HCT116 (cell line): ENCODE data around the gene MICALL2. TPM values are rescaled to one million over a fixed set of nuclear protein-coding genes. Genes with fewer than 3 reads are reported as not detected.

Experiments
- ATAC-seq: fragments of 200-7000 bp; cut with Tn5 transposase; 2 replicates; pipeline ENCODE4 v1.9.1; 2020; ENCODE audit warnings: mild to moderate bottlenecking, moderate library complexity
- BruUV-seq: library from RNA; stranded (reverse); fragments of 400-500 nt; replicated peaks from 2 replicates; lab custom pipeline; 2021; lab: Mats Ljungman, UMichigan
- CTCF ChIA-PET: fragments of 300-600 bp; sonication (Branson Sonifier 250); formaldehyde crosslinking; loops from one replicate; lab custom pipeline; 2021; ENCODE audit warnings: antibody characterized with exemption; lab: Charles Lee
- POLR2A ChIA-PET: fragments of 300-600, 350-600 bp; sonication (Branson Sonifier 250); formaldehyde crosslinking; loops from one replicate; lab custom pipeline; 2021; ENCODE audit warnings: antibody characterized with exemption; lab: Charles Lee
- RAD21 ChIA-PET, 2 experiments: fragments of 300-600 bp; sonication (Branson Sonifier 250); formaldehyde crosslinking; loops; one replicate each; lab custom pipeline; 2023; ENCODE audit warnings: low total read pairs in 2 of 2; ENCODE audit not compliant: uncharacterized antibody in 2 of 2, unreplicated experiment in 2 of 2, low non-redundant PET in 1 of 2; lab: Charles Lee
- DNase-seq: peaks from one replicate; pipeline ENCODE4 v3.0.0-alpha.2; 2010; ENCODE audit warnings: low read depth, low spot score
- H2AFZ ChIP-seq: fragments of 200-600 bp; shearing (Covaris generic), sonication (generic); 2 replicates; pipeline ENCODE4 v1.6.1; 2017; ENCODE audit warnings: low read depth, mixed run types, mixed read lengths, antibody characterized with exemption, low read length; ENCODE audit not compliant: poor library complexity, severe bottlenecking
- H3K27ac ChIP-seq: 2 replicates; pipeline ENCODE4 v1.5.1; 2012; ENCODE audit warnings: low read depth, low read length
- H3K27me3 ChIP-seq: fragments of 200-600 bp; sonication (generic); 2 replicates; pipeline ENCODE4 v1.6.1; 2016; ENCODE audit warnings: mixed run types, low read length, mixed read lengths; ENCODE audit not compliant: insufficient read depth
- H3K36me3 ChIP-seq, 2 experiments: fragments of 200-500 bp in 1 of 2; fragments of 200-600 bp in 1 of 2; sonication (Bioruptor generic) in 1 of 2; sonication (generic) in 1 of 2; 2 replicates each; pipeline versions ENCODE4 v1.5.1 to v1.6.1; 2014 to 2016; ENCODE audit warnings: low read length in 2 of 2, inconsistent platforms in 1 of 2, mixed read lengths in 1 of 2, mixed run types in 1 of 2; ENCODE audit not compliant: insufficient read depth in 2 of 2, control insufficient read depth in 1 of 2
- H3K4me1 ChIP-seq, 2 experiments: fragments of 200-600 bp in 1 of 2; sonication (generic) in 1 of 2; 2 replicates each; pipeline versions ENCODE4 v1.5.1 to v1.6.1; 2012 to 2017; ENCODE audit warnings: low read length in 2 of 2, inconsistent platforms in 1 of 2, mild to moderate bottlenecking in 1 of 2, mixed read lengths in 1 of 2, mixed run types in 1 of 2, moderate library complexity in 1 of 2; ENCODE audit not compliant: insufficient read depth in 2 of 2, control insufficient read depth in 1 of 2
- H3K4me2 ChIP-seq: fragments of 200-600 bp; sonication (generic); 2 replicates; pipeline ENCODE4 v1.6.1; 2017; ENCODE audit warnings: mixed run types, low read length, mixed read lengths
- H3K4me3 ChIP-seq, 2 experiments: fragments of 200-600 bp in 1 of 2; sonication (generic) in 1 of 2; replicated peaks in 1 of 2; 2 replicates each; pipeline ENCODE4 v1.5.1; 2011 to 2016; ENCODE audit warnings: low read length in 2 of 2, control low read depth in 1 of 2, low read depth in 1 of 2, mild to moderate bottlenecking in 1 of 2, mixed read lengths in 1 of 2, mixed run types in 1 of 2
- H3K79me2 ChIP-seq: fragments of 200-600 bp; sonication (generic); 2 replicates; pipeline ENCODE4 v1.6.1; 2017; ENCODE audit warnings: mild to moderate bottlenecking, mixed run types, low read length, moderate library complexity, mixed read lengths; ENCODE audit not compliant: insufficient read depth
- H3K9ac ChIP-seq: fragments of 200-600 bp; sonication (generic); 2 replicates; pipeline ENCODE4 v1.6.1; 2016; ENCODE audit warnings: low read length, mixed read lengths
- H3K9me2 ChIP-seq: fragments of 200-600 bp; sonication (generic), shearing (Covaris generic); 2 replicates; pipeline ENCODE4 v1.6.1; 2017; ENCODE audit warnings: mixed run types, mild to moderate bottlenecking, moderate library complexity; ENCODE audit not compliant: insufficient read depth
- H3K9me3 ChIP-seq, 2 experiments: fragments of 200-500 bp in 1 of 2; fragments of 200-600 bp in 1 of 2; sonication (Bioruptor generic) in 1 of 2; sonication (generic) in 1 of 2; 2 replicates each; pipeline ENCODE4 v1.6.1; 2014 to 2017; ENCODE audit warnings: low read length in 2 of 2, mixed read lengths in 2 of 2, inconsistent platforms in 1 of 2, low read depth in 1 of 2, mild to moderate bottlenecking in 1 of 2, mixed run types in 1 of 2, moderate library complexity in 1 of 2; ENCODE audit not compliant: control insufficient read depth in 1 of 2, insufficient read depth in 1 of 2
- H4K20me1 ChIP-seq: fragments of 200-600 bp; sonication (generic), shearing (Covaris generic); 2 replicates; pipeline ENCODE4 v1.6.1; 2017; ENCODE audit warnings: mixed run types, mild to moderate bottlenecking, moderate library complexity; ENCODE audit not compliant: insufficient read depth
- ATF3 ChIP-seq: IDR thresholded peaks from 2 replicates; pipeline ENCODE4 v1.6.1; 2012
- CBX3 ChIP-seq: IDR thresholded peaks from 2 replicates; pipeline ENCODE4 v1.6.1; 2012; ENCODE audit warnings: low read depth
- CEBPB ChIP-seq: IDR thresholded peaks from 2 replicates; pipeline ENCODE4 v1.6.1; 2012; ENCODE audit warnings: low read depth
- CTCF ChIP-seq, 3 experiments: fragments of 200-600 bp in 1 of 3; sonication (generic) in 1 of 3; IDR thresholded peaks in 2 of 3; conservative IDR thresholded peaks in 1 of 3; 2 replicates each; pipeline ENCODE4 v1.5.1; 2012 to 2017; ENCODE audit warnings: low read depth in 2 of 3, low read length in 2 of 3, antibody characterized with exemption in 1 of 3, borderline replicate concordance in 1 of 3, control low read depth in 1 of 3, mild to moderate bottlenecking in 1 of 3, mixed read lengths in 1 of 3, mixed run types in 1 of 3, moderate library complexity in 1 of 3; ENCODE audit not compliant: insufficient read depth in 1 of 3
- EGR1 ChIP-seq: IDR thresholded peaks from 2 replicates; pipeline ENCODE4 v1.6.1; 2012; ENCODE audit warnings: low read depth
- ELF1 ChIP-seq: IDR thresholded peaks from 2 replicates; pipeline ENCODE4 v1.6.1; 2012; ENCODE audit warnings: low read depth, borderline replicate concordance
- EZH2 ChIP-seq: fragments of 200-600 bp; sonication (generic); IDR thresholded peaks from 2 replicates; pipeline ENCODE4 v1.6.1; 2017; ENCODE audit warnings: antibody characterized with exemption, mixed run types
- FOSL1 ChIP-seq: IDR thresholded peaks from 2 replicates; pipeline ENCODE4 v1.6.1; 2012; ENCODE audit warnings: low read depth
- JUND ChIP-seq: IDR thresholded peaks from 2 replicates; pipeline ENCODE4 v1.6.1; 2012
- MAX ChIP-seq: IDR thresholded peaks from 2 replicates; pipeline ENCODE4 v1.6.1; 2012
- POLR2A ChIP-seq: IDR thresholded peaks from 2 replicates; pipeline ENCODE4 v1.7.0; 2011; ENCODE audit warnings: borderline replicate concordance; ENCODE audit not compliant: insufficient read depth, insufficient read length; ENCODE audit errors: extremely low read depth
- POLR2AphosphoS5 ChIP-seq: IDR thresholded peaks from 2 replicates; pipeline ENCODE4 v1.6.1; 2011; ENCODE audit warnings: mild to moderate bottlenecking, low read depth, low read length, moderate library complexity
- RAD21 ChIP-seq: IDR thresholded peaks from 2 replicates; pipeline ENCODE4 v1.6.1; 2012; ENCODE audit warnings: low read depth, mild to moderate bottlenecking
- SIN3A ChIP-seq: IDR thresholded peaks from 2 replicates; pipeline ENCODE4 v1.6.1; 2012; ENCODE audit warnings: low read depth
- SP1 ChIP-seq: IDR thresholded peaks from 2 replicates; pipeline ENCODE4 v1.6.1; 2012; ENCODE audit warnings: low read depth
- SRF ChIP-seq: IDR thresholded peaks from 2 replicates; pipeline ENCODE4 v1.6.1; 2012; ENCODE audit warnings: low read depth
- TCF7L2 ChIP-seq: IDR thresholded peaks from 2 replicates; pipeline ENCODE4 v1.7.0; 2011; ENCODE audit warnings: borderline replicate concordance, inconsistent platforms; ENCODE audit not compliant: insufficient read depth, insufficient read length; ENCODE audit errors: extremely low read depth
- YY1 ChIP-seq: IDR thresholded peaks from 2 replicates; pipeline ENCODE4 v1.6.1; 2011; ENCODE audit warnings: low read length, low read depth, moderate library complexity, mild to moderate bottlenecking; ENCODE audit not compliant: insufficient replicate concordance; ENCODE audit errors: extremely low read depth
- ZNF274 ChIP-seq: fragments of 200-500 bp; sonication (Bioruptor generic); IDR thresholded peaks from 2 replicates; pipeline ENCODE4 v1.6.1; 2014; ENCODE audit warnings: mild to moderate bottlenecking, low read depth, low read length, inconsistent platforms
- intact Hi-C: fragments of 100-400 bp; cut with micrococcal nuclease; formaldehyde crosslinking; loops from 2 replicates; pipeline ENCODE4 v1.10.0; 2022
- total RNA-seq: library from RNA; stranded (reverse); gene quantifications from one replicate; pipeline ENCODE4 v1.2.1, GENCODE V29; 2021; ENCODE audit not compliant: unreplicated experiment

MICALL2 gene
- total RNA-seq, 1 experiment from 2014 or later = 60.7 TPM

- no peak overlapping the region for H3K27ac ChIP-seq
- POLR2A ChIA-PET = no interaction called here
- no peak overlapping the region for H3K4me2 ChIP-seq
- peaks cover 3% of the 10 kb centered on the region; the same call in 1 of the 2 replicates for H3K27me3 ChIP-seq
- TF ChIP-seq FOSL1 = no peak
- TF ChIP-seq CBX3 = no peak
- no peak for TF ChIP-seq EGR1
- no peak for TF ChIP-seq RAD21
- TF ChIP-seq SRF = no peak
- no peak for TF ChIP-seq YY1
- TF ChIP-seq POLR2A = no peak
- no peak for TF ChIP-seq POLR2AphosphoS5
- TF ChIP-seq SIN3A = no peak
- no peak for TF ChIP-seq ELF1
- TF ChIP-seq TCF7L2 = no peak
- TF ChIP-seq SP1 = no peak
- no peak for TF ChIP-seq CEBPB
- no peak for TF ChIP-seq JUND
- no peak for TF ChIP-seq CTCF (IDR thresholded peaks at IDR 0.05 in 2 of 3, conservative IDR thresholded peaks at IDR 0.05 in 1 of 3; ENCODE audit: borderline replicate concordance in 1 of 3, insufficient read depth in 1 of 3, low read depth in 2 of 3, low read length in 2 of 3)
- no peak for TF ChIP-seq ZNF274
- no peak for TF ChIP-seq ATF3
- no peak for TF ChIP-seq MAX
- TF ChIP-seq EZH2 = no peak
- BruUV-seq = no TSS peak
- H3K79me2 ChIP-seq = no peaks in the 10 kb centered on the region
- ATAC-seq (peak; percentile 43; the same call in 1 of the 2 replicates), DNase-seq (no peak)
- H3K9ac ChIP-seq = no peak overlapping the region
- CTCF ChIA-PET = interaction anchor here (0.9 kb wide), 1 partner anchor 89 kb away, joined by 3 read pairs; no protein-coding TSS in a partner anchor
- H3K9me2 ChIP-seq = no peaks in the 10 kb centered on the region
- intact Hi-C loops = no loop called here
- H2AFZ ChIP-seq = no peak overlapping the region
- RAD21 ChIA-PET = no interaction called here
- no peak overlapping the region for H3K4me3 ChIP-seq
- no peaks in the 10 kb centered on the region for H4K20me1 ChIP-seq
- no peaks in the 10 kb centered on the region for H3K9me3 ChIP-seq
- H3K4me1 ChIP-seq = no peaks in the 10 kb centered on the region
- no peaks in the 10 kb centered on the region for H3K36me3 ChIP-seq
Measured at GRCh38 chr7:1385086-1385808, 74.0 kb downstream of the MICALL2 start.

Other genes starting within 250 kb of the MICALL2 start
- not detected for gene UNCX, start 226.6 kb downstream of the MICALL2 start, total RNA-seq
- gene INTS1, start 44.9 kb upstream of the MICALL2 start, total RNA-seq = 167 TPM
- 56.3 TPM for gene MAFK, start 71.2 kb upstream of the MICALL2 start, total RNA-seq
- gene TMEM184A, start 96.7 kb upstream of the MICALL2 start, total RNA-seq = 34.8 TPM
- gene PSMG3, start 110.6 kb upstream of the MICALL2 start, total RNA-seq = 60.9 TPM
- gene ELFN1, start 210.8 kb upstream of the MICALL2 start, total RNA-seq = 4.4 TPM